IPS DF 6.9 (cell line): Measurements from ENCODE around the gene PABPC3.

Experiments used
- DNase-seq: peaks from one replicate; pipeline ENCODE4 v3.0.0-alpha.2; 2013; ENCODE audit warnings: low read depth, low spot score
- H3K27ac ChIP-seq: one replicate; pipeline ENCODE4 v1.5.1; 2013; ENCODE audit warnings: low read length, control low read depth
- H3K27me3 ChIP-seq: 2 replicates; pipeline ENCODE4 v1.6.1; 2013; ENCODE audit warnings: mild to moderate bottlenecking, low read length; ENCODE audit not compliant: control insufficient read depth, insufficient read depth
- H3K36me3 ChIP-seq: 2 replicates; pipeline ENCODE4 v1.6.1; 2013; ENCODE audit warnings: low read length; ENCODE audit not compliant: control insufficient read depth, insufficient read depth
- H3K4me1 ChIP-seq: 2 replicates; pipeline ENCODE4 v1.6.1; 2013; ENCODE audit warnings: low read length; ENCODE audit not compliant: control insufficient read depth, insufficient read depth
- H3K4me3 ChIP-seq: 2 replicates; pipeline ENCODE4 v1.5.1; 2013; ENCODE audit warnings: mild to moderate bottlenecking, low read length
- H3K9me3 ChIP-seq: 2 replicates; pipeline ENCODE4 v1.6.1; 2013; ENCODE audit warnings: low read length, inconsistent platforms; ENCODE audit not compliant: control insufficient read depth, insufficient read depth
- WGBS: extraction: QIAGEN DNeasy Blood & Tissue Kit; methylation state at CpG from one replicate; pipeline ENCODE4 v1.1.7; 2013; ENCODE audit warnings: mixed read lengths, missing lambda C conversion rate; ENCODE audit not compliant: insufficient read length, insufficient coverage; 5-methylcytosine and 5-hydroxymethylcytosine counted together

Gene PABPC3

GRCh38 chr13:25068810-25069209 is 27.1 kb upstream of the PABPC3 start:
- Histone ChIP-seq H3K36me3 (no peaks in the 10 kb centered on the region; the same call in 1 of the 2 replicates), H3K27ac (no peak overlapping the region), H3K4me1 (peaks cover 4% of the 10 kb centered on the region), H3K9me3 (no peaks in the 10 kb centered on the region), H3K27me3 (no peaks in the 10 kb centered on the region), H3K4me3 (no peak overlapping the region)
- WGBS, result no CpG with 5 or more reads among the region's 26 CpGs
- DNase-seq, result no peak

- no CpG with 5 or more reads among the region's 21 CpGs for WGBS
- Histone ChIP-seq H3K27me3 (no peaks in the 10 kb centered on the region), H3K9me3 (no peaks in the 10 kb centered on the region), H3K36me3 (no peaks in the 10 kb centered on the region; the same call in 1 of the 2 replicates), H3K4me3 (no peak overlapping the region), H3K27ac (no peak overlapping the region), H3K4me1 (peaks cover 4% of the 10 kb centered on the region)
- no peak for DNase-seq
Measured at GRCh38 chr13:25069236-25069635, 26.7 kb upstream of the PABPC3 start.

- no peaks in the 10 kb centered on the region for H3K27me3 ChIP-seq
- peaks cover 4% of the 10 kb centered on the region for H3K4me1 ChIP-seq
- DNase-seq, result no peak
- no peaks in the 10 kb centered on the region; the same call in 1 of the 2 replicates for H3K36me3 ChIP-seq
- no peak overlapping the region for H3K27ac ChIP-seq
- WGBS, result no CpG with 5 or more reads among the region's 8 CpGs
- H3K9me3 ChIP-seq, result no peaks in the 10 kb centered on the region
- no peak overlapping the region for H3K4me3 ChIP-seq
Measured at GRCh38 chr13:25069911-25070310, 26.0 kb upstream of the PABPC3 start.

- WGBS, result no CpG with 5 or more reads among the region's 2 CpGs
- Histone ChIP-seq H3K9me3 (no peaks in the 10 kb centered on the region), H3K27ac (no peak overlapping the region), H3K27me3 (no peaks in the 10 kb centered on the region), H3K36me3 (no peaks in the 10 kb centered on the region), H3K4me3 (no peak overlapping the region), H3K4me1 (no peaks in the 10 kb centered on the region)
- no peak for DNase-seq
Measured at GRCh38 chr13:25080773-25081172, 15.2 kb upstream of the PABPC3 start.

GRCh38 chr13:25084096-25084495 is 11.8 kb upstream of the PABPC3 start:
- no peak overlapping the region for H3K27ac ChIP-seq
- WGBS, result no CpG with 5 or more reads among the region's 1 CpG
- H3K36me3 ChIP-seq, result no peaks in the 10 kb centered on the region
- no peaks in the 10 kb centered on the region for H3K9me3 ChIP-seq
- no peak overlapping the region for H3K4me3 ChIP-seq
- no peaks in the 10 kb centered on the region for H3K27me3 ChIP-seq
- no peak for DNase-seq
- no peaks in the 10 kb centered on the region for H3K4me1 ChIP-seq

GRCh38 chr13:25085125-25085742 is 10.7 kb upstream of the PABPC3 start:
- H3K27me3 ChIP-seq, result no peaks in the 10 kb centered on the region
- H3K27ac ChIP-seq, result no peak overlapping the region
- no peaks in the 10 kb centered on the region; the same call in 1 of the 2 replicates for H3K4me1 ChIP-seq
- WGBS, result no CpG with 5 or more reads among the region's 6 CpGs
- H3K36me3 ChIP-seq, result no peaks in the 10 kb centered on the region
- H3K4me3 ChIP-seq, result no peak overlapping the region
- no peak for DNase-seq
- no peaks in the 10 kb centered on the region for H3K9me3 ChIP-seq

- DNase-seq, result no peak
- Histone ChIP-seq H3K9me3 (no peaks in the 10 kb centered on the region), H3K4me1 (no peaks in the 10 kb centered on the region; the same call in 1 of the 2 replicates), H3K4me3 (no peak overlapping the region), H3K27me3 (no peaks in the 10 kb centered on the region), H3K27ac (no peak overlapping the region), H3K36me3 (no peaks in the 10 kb centered on the region)
- WGBS, result no CpG with 5 or more reads among the region's 10 CpGs
Measured at GRCh38 chr13:25088562-25089221, 7.2 kb upstream of the PABPC3 start.

GRCh38 chr13:25097426-25097825 is 1.5 kb downstream of the PABPC3 start:
- H3K4me1 ChIP-seq, result no peaks in the 10 kb centered on the region
- H3K27me3 ChIP-seq, result no peaks in the 10 kb centered on the region
- H3K9me3 ChIP-seq, result no peaks in the 10 kb centered on the region
- no CpG with 5 or more reads among the region's 13 CpGs for WGBS
- DNase-seq, result no peak
- no peak overlapping the region for H3K4me3 ChIP-seq
- H3K27ac ChIP-seq, result no peak overlapping the region
- no peaks in the 10 kb centered on the region for H3K36me3 ChIP-seq

- Histone ChIP-seq H3K27ac (no peak overlapping the region), H3K4me1 (no peaks in the 10 kb centered on the region), H3K36me3 (no peaks in the 10 kb centered on the region), H3K9me3 (no peaks in the 10 kb centered on the region), H3K27me3 (no peaks in the 10 kb centered on the region), H3K4me3 (no peak overlapping the region)
- DNase-seq, result no peak
- WGBS, result no CpG with 5 or more reads among the region's 2 CpGs
Measured at GRCh38 chr13:25103711-25104110, 7.8 kb downstream of the PABPC3 start.

GRCh38 chr13:25109341-25109740 is 13.4 kb downstream of the PABPC3 start:
- no peak for DNase-seq
- Histone ChIP-seq H3K27ac (no peak overlapping the region), H3K27me3 (no peaks in the 10 kb centered on the region), H3K4me3 (no peak overlapping the region), H3K36me3 (no peaks in the 10 kb centered on the region), H3K9me3 (no peaks in the 10 kb centered on the region), H3K4me1 (no peaks in the 10 kb centered on the region)
- no CpG with 5 or more reads among the region's 5 CpGs for WGBS
